Ovary (tissue), 9 donors: ENCODE measurements around the gene SGMS1. TPM values are rescaled to one million over a fixed set of nuclear protein-coding genes. Genes with fewer than 3 reads are reported as not detected.

ENCODE experiments used
- DNase-seq, 5 donors: peaks; one replicate each; pipeline ENCODE4 v3.0.0-alpha.2; 2019 to 2020
- H3K27ac ChIP-seq, 2 donors: fragments of 200-600 bp; one replicate each; pipeline versions ENCODE4 v1.5.1 to v1.8.0; 2019 to 2022
- H3K27me3 ChIP-seq: fragments of 200-600 bp; one replicate; pipeline ENCODE4 v1.8.0; 2022
- H3K36me3 ChIP-seq: fragments of 200-600 bp; sonication (generic); one replicate; pipeline ENCODE4 v1.5.1; 2019
- H3K4me1 ChIP-seq: one replicate; pipeline ENCODE4 v1.8.1; 2013; ENCODE audit warnings: mild to moderate bottlenecking, moderate library complexity; ENCODE audit not compliant: insufficient read depth
- H3K4me3 ChIP-seq: fragments of 200-600 bp; sonication (generic); one replicate; pipeline ENCODE4 v1.5.1; 2017
- H3K9me3 ChIP-seq, 2 donors: fragments of 200-600 bp in 1 of 2; sonication (generic) in 1 of 2; one replicate each; pipeline versions ENCODE4 v1.5.1 to v1.8.1; 2013 to 2019; ENCODE audit warnings: mild to moderate bottlenecking in 1 of 2, moderate library complexity in 1 of 2
- CTCF ChIP-seq, 3 donors: fragments of 450-650 bp in 2 of 3; fragments of 200-600 bp in 1 of 3; IDR thresholded peaks; one replicate each; pipeline versions ENCODE4 v1.5.1 to v1.8.0; 2016 to 2022; ENCODE audit warnings: antibody characterized with exemption in 3 of 3, mild to moderate bottlenecking in 1 of 3
- EP300 ChIP-seq: sonication (generic); formaldehyde crosslinking; IDR thresholded peaks from one replicate; pipeline ENCODE4 v1.6.1; 2017; ENCODE audit warnings: antibody characterized with exemption
- POLR2A ChIP-seq: fragments of 450-650 bp; IDR thresholded peaks from one replicate; pipeline ENCODE4 v1.6.1; 2017; ENCODE audit warnings: antibody characterized with exemption, mild to moderate bottlenecking, moderate library complexity
- WGBS, 3 donors: extraction: QIAGEN DNeasy Blood & Tissue Kit in 1 of 3; methylation state at CpG; one replicate each; pipeline versions ENCODE4 v1.1.5 to v1.1.7; 2013 to 2017; 5-methylcytosine and 5-hydroxymethylcytosine counted together
- intact Hi-C, 4 donors: fragments of 100-400 bp; cut with DNase I; formaldehyde crosslinking; loops; one replicate each; pipeline versions ENCODE4 v1.11.0 to v1.15.1; 2022 to 2023
- polyA plus RNA-seq, 2 donors: library from polyadenylated mRNA; stranded (reverse); fragments of 200-250 nt in 1 of 2; fragments of 350-450 nt in 1 of 2; fragmentation: Illumina TruSeq in 1 of 2; extraction: RNeasy Lipid Tissue Mini Kit (QIAGEN cat#74804) in 1 of 2; gene quantifications; one replicate each; pipeline ENCODE4 v1.2.3, GENCODE V29; 2013 to 2014
- total RNA-seq, 7 donors: library from RNA; depleted of rRNA in 2 of 7; stranded (reverse); fragments of >200 nt in 2 of 7; fragmentation: NEBNext Ultra II Directional in 3 of 7; extraction: Animal tissue kit (Norgen Biotek cat#: 25700) in 3 of 7; gene quantifications; one replicate each; pipeline versions ENCODE4 v1.1.0 to v1.2.4, GENCODE V29; 2016 to 2023
- donor health status: DM: no; HTN: no; CAD: no; lungs with moderate emphysema.
- donor health status: DM: no; HTN: no; CAD: no.
- donor health status: Bipolar disorder and iron deficiency.
- donor health status: DM: yes; HTN: yes; CAD: no.
- donor health status: DM: no; HTN: no; CAD: no.
- donor health status: DM: yes; HTN: yes; CAD: no.

SGMS1 gene
- total and polyA plus RNA-seq, 9 donors = 15.6 to 90.0 (median 39.0) TPM

GRCh38 chr10:50293513-50294313 lies 330.0 kb downstream of the SGMS1 start:
- intact Hi-C loops = no loop called here
- Histone ChIP-seq H3K27ac (no peak overlapping the region), H3K36me3 (no peaks in the 10 kb centered on the region), H3K9me3 (no peaks in the 10 kb centered on the region), H3K27me3 (no peaks in the 10 kb centered on the region), H3K4me3 (no peak overlapping the region), H3K4me1 (no peaks in the 10 kb centered on the region)
- DNase-seq = no peak
- WGBS, 3 donors = 80 to 84% (median 81%) methylated on average over 5 of the region's 5 CpGs
- TF ChIP-seq CTCF (IDR thresholded peaks at IDR 0.05) = no peak
- TF ChIP-seq EP300 = no peak
- no peak for TF ChIP-seq POLR2A

GRCh38 chr10:50291261-50291850 lies 332.4 kb downstream of the SGMS1 start:
- intact Hi-C loops = no loop called here
- Histone ChIP-seq H3K4me1 (no peaks in the 10 kb centered on the region), H3K36me3 (no peaks in the 10 kb centered on the region), H3K9me3 (no peaks in the 10 kb centered on the region), H3K27ac (no peak overlapping the region), H3K4me3 (no peak overlapping the region), H3K27me3 (no peaks in the 10 kb centered on the region)
- WGBS, 3 donors = 20 to 48% (median 38%) methylated on average over 1 of the region's 1 CpG
- TF ChIP-seq CTCF (IDR thresholded peaks at IDR 0.05) = no peak
- TF ChIP-seq POLR2A = no peak
- no peak for TF ChIP-seq EP300
- no peak for DNase-seq

GRCh38 chr10:50289196-50289595 lies 334.6 kb downstream of the SGMS1 start:
- H3K9me3 ChIP-seq = no peaks in the 10 kb centered on the region
- 84 to 90% (median 89%) methylated on average over 6 of the region's 6 CpGs for WGBS, 3 donors
- TF ChIP-seq CTCF (IDR thresholded peaks at IDR 0.05) (no peak), POLR2A (no peak), EP300 (no peak)
- H3K4me3 ChIP-seq = no peak overlapping the region
- intact Hi-C loops = no loop called here
- no peak overlapping the region for H3K27ac ChIP-seq
- DNase-seq = no peak
- H3K4me1 ChIP-seq = no peaks in the 10 kb centered on the region
- no peaks in the 10 kb centered on the region for H3K27me3 ChIP-seq
- no peaks in the 10 kb centered on the region for H3K36me3 ChIP-seq

- no peak overlapping the region for H3K27ac ChIP-seq
- TF ChIP-seq EP300 (no peak), POLR2A (no peak), CTCF (IDR thresholded peaks at IDR 0.05) (no peak)
- 64 to 71% (median 67%) methylated on average over 9 of the region's 9 CpGs for WGBS, 3 donors
- no peaks in the 10 kb centered on the region for H3K9me3 ChIP-seq
- H3K4me3 ChIP-seq = no peak overlapping the region
- intact Hi-C loops = no loop called here
- no peak for DNase-seq
- H3K27me3 ChIP-seq = no peaks in the 10 kb centered on the region
- no peaks in the 10 kb centered on the region for H3K36me3 ChIP-seq
- no peaks in the 10 kb centered on the region for H3K4me1 ChIP-seq
Measured at GRCh38 chr10:50286996-50287803, 336.6 kb downstream of the SGMS1 start.
